ENCODE results near the gene PNKP. TPM values are rescaled to one million over a fixed set of nuclear protein-coding genes. Genes with fewer than 3 reads are reported as not detected.

PNKP gene
- total RNA-seq, 1 donor from 2014 or later: 46.3 TPM

DNA sequence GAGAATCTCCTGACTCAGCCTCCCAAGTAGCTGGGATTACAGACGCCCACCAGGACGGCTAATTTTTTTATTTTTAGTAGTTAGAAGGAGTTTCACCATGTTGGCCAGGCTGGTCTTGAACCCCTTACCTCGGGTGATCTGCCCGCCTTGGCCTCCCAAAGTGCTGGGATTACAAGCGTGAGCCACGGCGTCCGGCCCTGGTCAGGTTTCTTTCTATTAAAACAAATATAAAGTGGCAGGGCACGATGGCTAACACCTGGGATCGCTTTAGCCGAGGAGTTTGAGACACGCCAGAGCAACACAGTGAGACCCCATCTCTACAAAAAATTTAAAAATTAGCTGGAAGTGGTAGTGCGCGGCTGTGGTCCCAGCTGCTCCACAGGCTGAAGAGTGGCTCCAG, 50.8 kb downstream of the PNKP start:
- Histone ChIP-seq H3K4me1 (peaks cover 0 to 24% of the 10 kb centered on the region in 2 donors), H3K4me3 (peak overlapping the region; percentile 78 to 85), H3K27me3 (no peaks in the 10 kb centered on the region), H3K27ac (peak overlapping the region; percentile 93 to 97), H3K36me3 (no peaks in the 10 kb centered on the region), H3K9me3 (no peaks in the 10 kb centered on the region)
- intact Hi-C loops (cut with DNase I): no loop called here
- TF ChIP-seq, protein P1, sequence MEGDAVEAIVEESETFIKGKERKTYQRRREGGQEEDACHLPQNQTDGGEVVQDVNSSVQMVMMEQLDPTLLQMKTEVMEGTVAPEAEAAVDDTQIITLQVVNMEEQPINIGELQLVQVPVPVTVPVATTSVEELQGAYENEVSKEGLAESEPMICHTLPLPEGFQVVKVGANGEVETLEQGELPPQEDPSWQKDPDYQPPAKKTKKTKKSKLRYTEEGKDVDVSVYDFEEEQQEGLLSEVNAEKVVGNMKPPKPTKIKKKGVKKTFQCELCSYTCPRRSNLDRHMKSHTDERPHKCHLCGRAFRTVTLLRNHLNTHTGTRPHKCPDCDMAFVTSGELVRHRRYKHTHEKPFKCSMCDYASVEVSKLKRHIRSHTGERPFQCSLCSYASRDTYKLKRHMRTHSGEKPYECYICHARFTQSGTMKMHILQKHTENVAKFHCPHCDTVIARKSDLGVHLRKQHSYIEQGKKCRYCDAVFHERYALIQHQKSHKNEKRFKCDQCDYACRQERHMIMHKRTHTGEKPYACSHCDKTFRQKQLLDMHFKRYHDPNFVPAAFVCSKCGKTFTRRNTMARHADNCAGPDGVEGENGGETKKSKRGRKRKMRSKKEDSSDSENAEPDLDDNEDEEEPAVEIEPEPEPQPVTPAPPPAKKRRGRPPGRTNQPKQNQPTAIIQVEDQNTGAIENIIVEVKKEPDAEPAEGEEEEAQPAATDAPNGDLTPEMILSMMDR (IDR thresholded peaks at IDR 0.05): no peak
- no peak for DNase-seq (ENCODE audit: low spot score in 2 of 2)

DNA sequence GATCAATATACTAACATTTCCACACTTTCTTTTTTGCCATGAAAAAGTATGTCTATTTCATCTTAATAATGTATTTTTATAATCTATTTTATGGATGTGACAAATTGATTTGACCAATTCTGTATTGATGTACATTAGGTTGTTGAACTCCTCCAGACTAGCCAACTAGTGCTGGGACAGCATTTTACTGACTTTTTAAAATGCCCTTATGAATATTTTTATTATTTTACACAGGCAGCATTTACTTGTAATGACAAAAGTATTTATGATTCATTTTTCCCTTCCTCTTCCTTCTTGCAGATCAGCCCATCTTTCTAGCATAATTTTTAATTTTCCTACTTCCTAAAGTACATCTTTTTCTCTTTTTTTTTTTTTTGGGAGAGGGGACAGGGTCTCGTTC, 53.4 kb downstream of the PNKP start:
- intact Hi-C loops (cut with DNase I): no loop called here
- Histone ChIP-seq H3K4me1 (peaks cover 6 to 26% of the 10 kb centered on the region in 2 donors), H3K27ac (peak overlapping the region; percentile 70 to 83), H3K9me3 (no peaks in the 10 kb centered on the region), H3K36me3 (no peaks in the 10 kb centered on the region), H3K4me3 (peak overlapping the region; percentile 55 to 73), H3K27me3 (no peaks in the 10 kb centered on the region)
- TF ChIP-seq, protein P1 (IDR thresholded peaks at IDR 0.05): no peak
- no peak for DNase-seq (ENCODE audit: low spot score in 2 of 2)

DNA sequence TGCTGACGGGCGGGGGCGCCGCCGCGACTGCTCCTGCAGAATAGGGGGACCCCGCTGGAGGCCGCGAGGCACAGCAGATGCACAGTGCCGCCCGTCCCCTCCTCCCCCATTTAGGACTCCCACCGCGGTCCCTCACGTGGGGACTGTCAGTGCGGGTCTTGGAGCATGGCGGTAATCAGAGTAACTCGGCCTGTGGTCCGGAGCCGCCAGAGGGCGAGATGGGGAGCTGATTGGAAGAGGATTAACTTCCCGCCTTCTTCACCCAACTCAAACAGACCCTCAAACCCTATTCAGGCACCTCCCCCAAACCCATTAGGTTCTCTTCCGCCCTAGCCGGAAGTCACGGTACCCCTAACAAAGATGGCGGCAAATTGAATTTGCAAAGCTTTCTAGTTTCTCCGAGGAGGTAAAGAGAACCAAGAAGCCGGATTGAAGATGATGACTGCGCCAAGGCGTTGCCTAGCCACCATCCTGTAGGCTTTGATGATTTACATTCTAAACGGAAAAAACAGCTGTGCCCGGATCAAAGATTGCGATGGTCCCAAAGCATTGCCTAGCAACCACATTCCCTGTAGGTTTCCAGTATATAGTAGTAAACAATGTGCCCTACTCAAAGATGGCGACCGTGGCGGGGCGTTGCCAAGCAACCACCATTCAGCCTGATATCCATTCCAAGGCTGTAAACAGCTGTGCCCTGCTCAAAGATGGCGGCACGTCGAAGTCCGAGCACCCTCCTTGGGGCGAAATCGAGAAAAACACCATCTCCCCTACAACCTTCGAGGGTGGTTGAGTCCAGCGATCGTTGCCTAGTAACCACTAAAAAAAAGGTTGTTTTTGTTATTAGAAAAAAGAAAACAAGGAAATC, 54.1 kb downstream of the PNKP start, which contains the start of gene FUZ:
Gene FUZ (minus strand): TSS at position 296 of the 865 bp plus-strand sequence. CDS start 186 bp downstream, at position 110.
- Histone ChIP-seq H3K4me3 (peak within 1 kb of the TSS; percentile 55 to 73), H3K27ac (peak within 1 kb of the TSS; percentile 70 to 83), H3K27me3 (no peaks in the 10 kb centered on the region), H3K36me3 (no peaks in the 10 kb centered on the region), H3K4me1 (peaks cover 6 to 24% of the 10 kb centered on the region in 2 donors), H3K9me3 (no peaks in the 10 kb centered on the region)
- TF ChIP-seq, protein P1 (IDR thresholded peaks at IDR 0.05): peak in 2 of 3 experiments; percentile 8 to 31
- DNase-seq (ENCODE audit: low spot score in 2 of 2): peak; percentile 93 to 98
- intact Hi-C loops (cut with DNase I): loop anchor here (1.0 kb wide), 3 partner anchors 37 to 64 kb away; partner anchors contain the start of genes AKT1S1 and TBC1D17

DNA sequence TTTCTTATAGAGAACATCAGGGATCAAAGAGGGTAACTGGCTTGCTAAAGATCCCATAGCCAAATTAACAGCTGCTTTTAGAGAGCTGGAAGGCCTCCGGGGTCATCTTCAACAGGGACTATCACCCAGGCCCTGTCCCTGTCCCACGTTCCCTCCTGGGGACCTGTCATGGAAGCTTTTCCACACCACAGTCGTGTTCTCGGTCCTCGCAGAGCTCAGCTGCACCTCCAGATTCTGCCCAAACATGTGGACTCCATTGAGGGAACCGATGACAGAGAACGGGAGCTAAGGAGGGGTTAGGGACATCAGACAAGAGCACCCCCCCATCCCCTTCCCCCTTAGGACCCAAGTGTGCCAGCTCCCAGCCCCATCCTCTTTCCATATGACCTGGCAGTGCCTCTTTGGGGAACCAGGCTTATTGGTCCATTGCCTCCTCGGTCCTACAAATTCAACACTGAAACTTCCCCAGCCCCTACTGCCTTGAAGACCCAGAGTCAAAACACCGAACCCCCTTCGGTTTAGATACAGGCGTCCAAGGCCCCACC, 54.9 kb downstream of the PNKP start:
- intact Hi-C loops (cut with DNase I): no loop called here
- peak overlapping the region; percentile 55 to 73 for H3K4me3 ChIP-seq
- H3K36me3 ChIP-seq: no peaks in the 10 kb centered on the region
- DNase-seq (ENCODE audit: low spot score in 2 of 2): no peak
- TF ChIP-seq, protein P1 (IDR thresholded peaks at IDR 0.05): no peak
- H3K4me1 ChIP-seq: peaks cover 6 to 25% of the 10 kb centered on the region in 2 donors
- peak overlapping the region; percentile 70 to 83 for H3K27ac ChIP-seq
- H3K9me3 ChIP-seq: no peaks in the 10 kb centered on the region
- H3K27me3 ChIP-seq: no peaks in the 10 kb centered on the region

DNA sequence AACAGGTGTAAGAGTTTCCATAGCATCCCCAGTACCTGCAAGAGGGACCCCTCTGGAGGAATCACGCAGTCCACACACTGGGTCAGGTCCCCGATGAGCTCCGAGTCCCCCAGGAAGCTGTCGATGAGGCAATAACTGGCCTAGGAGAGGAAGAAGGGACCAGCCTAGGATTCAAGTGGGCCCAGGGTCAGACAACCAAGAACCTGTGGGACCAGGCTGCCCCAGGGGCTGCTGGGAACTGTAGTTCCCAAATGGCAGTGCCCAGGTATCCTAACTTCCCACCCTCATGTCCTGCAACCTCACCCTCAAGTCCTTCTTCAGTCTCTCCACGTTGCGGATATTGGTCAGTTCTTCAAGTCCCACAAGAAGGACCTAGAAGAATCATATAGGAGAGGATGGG, 56.0 kb downstream of the PNKP start:
- intact Hi-C loops (cut with DNase I): no loop called here
- TF ChIP-seq, protein P1 (IDR thresholded peaks at IDR 0.05): no peak
- DNase-seq (ENCODE audit: low spot score in 2 of 2): no peak
- H3K9me3 ChIP-seq: no peaks in the 10 kb centered on the region
- H3K27ac ChIP-seq: no peak overlapping the region
- no peak overlapping the region for H3K4me3 ChIP-seq
- H3K27me3 ChIP-seq: no peaks in the 10 kb centered on the region
- peaks cover 0 to 4% of the 10 kb centered on the region in 2 donors for H3K36me3 ChIP-seq
- peaks cover 6 to 19% of the 10 kb centered on the region in 2 donors for H3K4me1 ChIP-seq

Other genes starting within 250 kb of the PNKP start
- gene RRAS, start 227.4 kb downstream of the PNKP start, total RNA-seq: 161 TPM
- 72.2 TPM for gene SCAF1, start 225.4 kb downstream of the PNKP start, total RNA-seq
- 75.9 TPM for gene IRF3, start 201.7 kb downstream of the PNKP start, total RNA-seq
- gene BCL2L12, start 201.6 kb downstream of the PNKP start, total RNA-seq: 0.64 TPM
- gene PRMT1, start 190.3 kb downstream of the PNKP start, total RNA-seq: 271 TPM
- 9.8 TPM for gene ADM5, start 178.0 kb downstream of the PNKP start, total RNA-seq
- 12.3 TPM for gene CPT1C, start 176.5 kb downstream of the PNKP start, total RNA-seq
- not detected for gene TSKS, start 104.3 kb downstream of the PNKP start, total RNA-seq
- 249 TPM for gene AP2A1, start 100.6 kb downstream of the PNKP start, total RNA-seq
- gene FUZ, start 54.3 kb downstream of the PNKP start, total RNA-seq: 22.1 TPM
- 54.0 TPM for gene MED25, start 49.3 kb downstream of the PNKP start, total RNA-seq
- 163 TPM for gene PTOV1, start 16.4 kb downstream of the PNKP start, total RNA-seq
- 12.8 TPM for gene AKT1S1, start 9.8 kb upstream of the PNKP start, total RNA-seq
- gene TBC1D17, start 10.1 kb upstream of the PNKP start, total RNA-seq: 44.6 TPM
- gene IL4I1, start 29.3 kb upstream of the PNKP start, total RNA-seq: 0.96 TPM
- 4.3 TPM for gene ATF5, start 61.6 kb upstream of the PNKP start, total RNA-seq
- 38.8 TPM for gene NUP62, start 61.9 kb upstream of the PNKP start, total RNA-seq
- gene SIGLEC11, start 93.6 kb upstream of the PNKP start, total RNA-seq: 12.7 TPM
- 27.6 TPM for gene VRK3, start 157.8 kb upstream of the PNKP start, total RNA-seq
- gene ZNF473, start 158.4 kb upstream of the PNKP start, total RNA-seq: 3.4 TPM

All from ascending aorta (tissue), 2 donors.